Measurements from ENCODE around the gene CNPY3.

CNPY3 gene

GRCh38 chr6:42961020-42961470 lies 31.8 kb downstream of the CNPY3 start:
- no peak for FAIRE-seq

DNA sequence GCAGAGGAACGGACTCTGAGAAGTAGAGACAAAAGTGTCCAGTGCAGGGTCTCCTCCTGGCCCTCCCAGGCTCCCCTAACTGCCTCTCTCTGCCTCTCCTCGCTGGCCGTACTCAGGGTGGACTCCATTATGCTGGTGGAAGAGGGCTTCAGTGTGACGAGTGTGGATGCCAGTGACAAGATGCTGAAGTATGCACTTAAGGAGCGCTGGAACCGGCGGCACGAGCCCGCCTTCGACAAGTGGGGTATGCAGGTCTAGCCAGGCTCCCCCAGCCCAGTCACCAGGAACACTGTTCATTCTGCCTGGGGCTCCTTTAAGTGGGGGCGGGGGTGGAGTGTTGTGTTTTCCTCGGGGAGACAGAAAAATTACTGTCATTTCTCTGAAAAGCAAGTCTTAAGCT lies 32.8 kb downstream of the CNPY3 start:
- FAIRE-seq = no peak

DNA sequence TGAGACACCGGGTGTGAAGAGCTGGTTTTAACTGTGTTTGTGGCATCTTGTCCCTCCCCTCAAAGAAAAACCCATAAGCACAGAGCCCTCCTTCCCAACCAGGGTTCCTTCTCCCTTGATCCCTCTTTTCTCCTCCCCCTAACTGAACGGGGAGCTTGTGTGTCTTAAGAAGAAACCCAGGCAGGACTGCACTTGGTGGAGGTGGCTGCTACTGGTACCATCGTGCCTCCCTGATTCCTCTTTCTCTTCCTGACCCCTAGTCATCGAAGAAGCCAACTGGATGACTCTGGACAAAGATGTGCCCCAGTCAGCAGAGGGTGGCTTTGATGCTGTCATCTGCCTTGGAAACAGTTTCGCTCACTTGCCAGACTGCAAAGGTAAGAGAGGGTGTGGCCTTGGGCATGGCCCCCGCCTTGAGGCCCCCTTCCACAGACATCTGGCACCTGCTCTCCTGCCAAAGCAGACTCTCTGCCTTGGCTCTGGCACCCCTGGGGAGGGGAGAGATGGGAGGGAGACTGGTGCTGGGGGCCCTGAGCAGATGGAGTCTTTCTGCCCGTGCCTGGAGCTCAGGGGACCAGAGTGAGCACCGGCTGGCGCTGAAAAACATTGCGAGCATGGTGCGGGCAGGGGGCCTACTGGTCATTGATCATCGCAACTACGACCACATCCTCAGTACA lies 33.4 kb downstream of the CNPY3 start:
- no peak for FAIRE-seq

DNA sequence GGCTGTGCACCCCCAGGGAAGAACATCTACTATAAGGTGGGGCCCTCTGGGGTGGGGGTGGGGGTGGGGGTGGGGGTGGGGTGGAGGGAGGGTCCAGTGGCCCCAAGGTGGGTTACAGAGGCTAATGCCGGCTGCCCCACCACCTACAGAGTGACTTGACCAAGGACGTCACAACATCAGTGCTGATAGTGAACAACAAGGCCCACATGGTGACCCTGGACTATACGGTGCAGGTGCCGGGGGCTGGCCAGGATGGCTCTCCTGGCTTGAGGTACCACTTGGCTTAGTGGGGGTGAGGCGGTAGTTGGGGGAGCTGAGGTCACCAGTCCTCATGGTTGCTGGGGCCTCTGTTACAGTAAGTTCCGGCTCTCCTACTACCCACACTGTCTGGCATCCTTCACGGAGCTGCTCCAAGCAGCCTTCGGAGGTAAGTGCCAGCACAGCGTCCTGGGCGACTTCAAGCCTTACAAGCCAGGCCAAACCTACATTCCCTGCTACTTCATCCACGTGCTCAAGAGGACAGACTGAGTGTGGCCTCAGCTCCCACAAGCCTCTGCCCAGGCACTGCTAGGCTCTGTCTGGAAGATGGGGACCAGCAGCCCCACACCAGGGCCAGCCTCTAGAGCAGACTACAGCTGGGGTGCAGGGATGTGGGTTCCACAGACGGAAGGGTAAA lies 34.0 kb downstream of the CNPY3 start:
- FAIRE-seq = no peak

DNA sequence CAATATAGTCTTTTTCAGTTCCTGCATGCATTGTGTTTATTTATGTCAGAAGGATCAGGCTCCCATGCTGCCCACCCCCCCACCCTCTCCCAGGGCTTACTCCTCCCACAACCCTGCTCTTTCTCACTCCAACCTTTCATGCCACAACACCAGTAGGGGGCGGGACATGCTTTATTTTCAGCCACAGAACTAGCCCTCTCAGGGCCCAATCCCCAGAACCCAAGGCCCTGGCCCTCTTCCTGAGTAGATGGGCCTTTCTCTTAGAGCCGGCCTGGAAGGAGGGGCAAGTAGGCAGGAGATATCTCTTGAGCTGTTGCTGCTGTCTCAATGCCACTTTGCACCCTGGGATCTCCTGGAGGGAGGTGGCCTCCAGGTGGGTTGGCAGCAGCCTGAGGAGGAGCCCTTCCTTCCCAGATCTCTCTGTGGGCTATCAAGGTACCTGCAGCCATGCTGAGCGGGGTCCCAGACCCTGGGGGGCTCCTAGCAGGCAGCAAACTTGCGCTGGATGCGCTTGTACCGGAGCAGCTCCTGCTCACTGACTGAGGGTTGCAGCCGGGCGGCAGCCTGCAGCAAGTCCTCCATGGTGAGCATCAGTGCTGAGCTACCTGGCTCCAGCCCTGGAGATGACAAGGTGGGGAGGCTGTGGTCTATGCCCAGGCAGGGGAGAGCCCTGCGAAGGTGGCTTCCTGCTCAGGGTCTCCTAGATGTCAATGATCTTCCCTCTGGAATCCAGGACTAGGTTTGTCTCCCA lies 34.8 kb downstream of the CNPY3 start:
- FAIRE-seq = no peak

DNA sequence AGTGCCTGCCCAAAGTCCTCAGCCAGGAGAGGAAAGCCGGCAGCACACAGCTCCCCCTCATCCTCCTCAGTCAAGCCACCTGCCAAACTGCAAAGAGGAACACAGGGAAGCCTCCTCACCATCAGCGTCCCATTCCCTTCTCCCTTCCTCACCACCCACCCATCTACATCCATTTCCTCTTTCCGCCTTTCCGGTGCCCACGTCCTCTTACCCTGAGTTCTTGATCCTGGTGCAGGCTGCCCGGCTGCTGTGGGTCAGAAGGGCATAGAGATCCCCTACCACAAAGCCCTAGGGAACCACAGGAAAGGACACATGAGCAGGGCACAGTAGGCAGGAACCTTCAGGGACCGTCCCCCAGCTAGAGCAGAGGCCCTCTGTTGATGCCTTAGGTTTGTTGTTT lies 37.3 kb downstream of the CNPY3 start:
- no peak for FAIRE-seq

- FAIRE-seq = no peak
Observed at GRCh38 chr6:42967228-42967627, 37.9 kb downstream of the CNPY3 start.

GRCh38 chr6:42968126-42968701 lies 38.9 kb downstream of the CNPY3 start:
- no peak for FAIRE-seq

DNA sequence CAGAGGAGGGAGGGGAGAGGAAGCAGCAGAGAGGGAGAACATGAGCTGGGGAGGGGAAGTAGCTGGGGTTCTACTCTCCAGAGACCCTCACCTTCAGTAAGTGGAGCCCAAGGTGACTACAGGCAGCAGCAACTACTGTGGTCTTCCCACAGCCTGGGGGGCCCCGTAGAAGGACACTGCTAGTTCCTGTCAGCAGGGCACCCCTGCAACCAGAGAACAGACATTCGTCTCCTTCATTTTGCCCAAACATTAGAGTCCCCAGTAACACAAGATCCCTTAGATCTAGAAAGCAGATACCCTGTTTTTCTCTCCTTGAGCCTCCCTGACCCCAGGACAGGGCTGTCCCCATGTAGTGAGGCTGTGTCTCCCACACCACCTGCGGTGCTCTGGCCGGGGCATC lies 39.5 kb downstream of the CNPY3 start:
- FAIRE-seq = no peak

DNA sequence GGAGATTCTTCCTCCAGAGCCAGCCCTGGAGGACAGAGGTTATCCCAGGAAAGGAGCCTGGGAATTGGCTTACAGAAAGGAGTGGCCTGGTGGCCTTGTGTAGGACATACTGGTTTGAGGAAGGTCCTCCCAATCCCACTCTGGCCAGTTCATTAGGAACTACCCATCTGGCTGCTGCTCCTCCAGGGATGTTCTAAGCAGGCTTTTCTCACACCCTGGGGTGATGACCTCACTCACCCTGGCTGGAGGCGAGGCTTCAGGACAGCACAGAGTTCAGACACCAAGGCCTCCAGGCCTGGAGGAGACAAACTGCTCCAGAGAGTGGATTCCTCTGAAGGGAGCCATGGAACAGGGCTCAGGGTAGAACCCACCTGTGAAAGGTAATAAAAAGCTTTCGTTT lies 40.2 kb downstream of the CNPY3 start:
- FAIRE-seq = no peak

GRCh38 chr6:42969934-42970333 lies 40.7 kb downstream of the CNPY3 start:
- FAIRE-seq = no peak

DNA sequence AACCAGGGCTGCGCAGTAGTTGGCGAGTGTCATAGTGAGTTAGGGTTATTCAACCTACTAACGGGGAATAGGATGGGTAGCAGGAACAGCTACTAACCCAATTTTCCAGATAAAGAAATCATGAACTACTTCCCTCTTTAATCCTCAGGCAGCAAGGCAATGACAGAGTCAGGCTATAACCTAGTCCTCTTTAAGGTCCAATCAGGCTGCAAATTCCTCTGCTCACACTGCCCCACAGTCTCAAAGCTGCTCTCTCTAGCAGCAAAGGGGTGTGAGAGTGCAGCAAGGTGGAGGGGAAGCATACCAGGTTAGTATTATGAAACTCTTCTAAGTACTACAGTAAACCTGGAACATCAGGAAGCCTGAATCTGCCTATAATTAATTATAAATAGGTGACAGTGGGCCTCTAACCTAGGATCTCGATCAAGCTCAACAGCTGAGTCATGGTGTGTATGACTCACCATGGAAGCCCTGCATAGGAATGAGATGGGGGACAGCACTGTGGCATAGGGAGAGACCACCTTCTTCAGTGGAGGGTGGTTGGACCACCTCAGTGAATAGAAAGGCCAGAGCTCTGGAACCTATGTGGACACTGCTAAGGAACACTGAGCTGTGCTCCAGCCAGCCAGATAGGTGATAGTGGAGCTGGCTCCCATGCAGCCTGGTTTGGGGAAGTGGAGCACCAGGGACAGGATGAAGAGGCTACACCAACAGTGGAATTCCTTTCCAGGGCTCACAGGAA lies 41.8 kb downstream of the CNPY3 start:
- no peak for FAIRE-seq

DNA sequence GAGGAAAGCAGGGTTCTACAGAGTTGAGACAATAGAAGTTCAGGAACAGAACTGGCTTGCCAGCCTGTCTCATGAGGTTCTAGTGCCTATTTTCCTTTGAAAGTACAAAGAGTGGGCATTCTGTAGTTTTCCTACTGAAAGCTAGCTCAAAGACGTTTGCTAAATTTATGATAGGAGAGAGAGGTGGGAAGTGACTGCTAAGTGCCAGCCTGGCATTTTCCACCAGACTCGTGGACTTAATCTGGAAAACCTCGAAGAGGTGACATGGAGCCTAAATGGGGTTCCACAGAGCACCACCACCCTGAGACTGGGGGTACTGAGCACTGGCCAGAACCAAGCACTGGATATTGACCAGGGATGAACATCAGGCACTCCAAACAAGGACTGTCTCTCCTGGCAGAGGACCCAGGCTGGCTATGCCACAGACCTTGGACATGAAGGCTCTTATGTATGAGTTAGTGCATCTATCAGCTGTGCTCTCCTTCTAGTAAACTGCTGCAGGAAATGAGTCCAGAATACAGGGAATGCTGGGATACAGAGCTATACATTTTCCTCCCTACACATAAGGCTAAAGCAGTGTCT lies 42.6 kb downstream of the CNPY3 start:
- FAIRE-seq = no peak

DNA sequence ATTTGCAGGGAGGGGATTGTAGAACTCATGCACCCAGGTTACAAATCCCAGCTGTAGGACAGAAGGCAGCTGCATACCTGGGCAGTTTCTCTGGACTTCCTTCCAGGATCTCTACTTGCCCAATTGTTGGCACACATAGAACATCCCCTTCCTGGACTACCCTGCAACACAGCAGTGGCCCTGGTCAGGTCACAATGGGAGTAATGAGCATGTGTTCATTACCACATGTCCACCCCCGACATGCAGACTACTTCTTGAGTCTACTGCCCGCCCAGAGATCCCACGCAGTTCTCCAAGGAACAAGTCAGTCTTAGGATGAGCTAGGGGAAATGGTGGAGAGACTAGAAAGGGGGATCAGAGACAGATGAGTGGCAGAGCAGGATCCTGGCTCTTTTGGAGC lies 44.6 kb downstream of the CNPY3 start:
- no peak for FAIRE-seq

DNA sequence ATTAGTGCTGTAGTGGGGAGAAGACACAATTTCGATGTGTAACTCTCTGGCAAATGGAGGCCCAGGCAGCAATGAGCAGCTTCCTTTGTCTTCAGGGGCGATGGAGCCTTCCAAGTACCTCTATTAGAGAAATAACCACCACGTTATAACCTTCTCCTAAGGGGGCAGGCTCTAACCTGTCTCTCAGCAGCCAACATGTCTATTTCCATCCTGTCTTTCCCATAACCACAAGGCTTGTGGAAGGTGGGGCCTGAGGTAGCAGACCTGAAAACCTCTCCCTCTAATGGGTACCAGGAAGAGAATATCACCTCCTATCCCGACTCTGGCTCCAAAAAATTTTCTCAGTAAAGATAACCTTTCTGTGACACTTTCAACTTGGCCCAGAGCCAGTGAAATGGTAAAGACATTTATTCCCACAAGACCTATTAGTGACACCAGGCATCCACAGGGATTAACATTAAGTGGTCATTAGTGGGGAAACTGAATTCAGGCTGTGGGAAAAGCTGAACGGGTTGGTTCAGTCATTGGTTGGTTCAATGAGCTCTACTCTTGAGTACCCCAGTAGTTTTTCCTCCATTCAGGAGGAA lies 45.7 kb downstream of the CNPY3 start:
- FAIRE-seq = no peak

GRCh38 chr6:42978487-42978838 lies 49.2 kb downstream of the CNPY3 start:
- FAIRE-seq = no peak

DNA sequence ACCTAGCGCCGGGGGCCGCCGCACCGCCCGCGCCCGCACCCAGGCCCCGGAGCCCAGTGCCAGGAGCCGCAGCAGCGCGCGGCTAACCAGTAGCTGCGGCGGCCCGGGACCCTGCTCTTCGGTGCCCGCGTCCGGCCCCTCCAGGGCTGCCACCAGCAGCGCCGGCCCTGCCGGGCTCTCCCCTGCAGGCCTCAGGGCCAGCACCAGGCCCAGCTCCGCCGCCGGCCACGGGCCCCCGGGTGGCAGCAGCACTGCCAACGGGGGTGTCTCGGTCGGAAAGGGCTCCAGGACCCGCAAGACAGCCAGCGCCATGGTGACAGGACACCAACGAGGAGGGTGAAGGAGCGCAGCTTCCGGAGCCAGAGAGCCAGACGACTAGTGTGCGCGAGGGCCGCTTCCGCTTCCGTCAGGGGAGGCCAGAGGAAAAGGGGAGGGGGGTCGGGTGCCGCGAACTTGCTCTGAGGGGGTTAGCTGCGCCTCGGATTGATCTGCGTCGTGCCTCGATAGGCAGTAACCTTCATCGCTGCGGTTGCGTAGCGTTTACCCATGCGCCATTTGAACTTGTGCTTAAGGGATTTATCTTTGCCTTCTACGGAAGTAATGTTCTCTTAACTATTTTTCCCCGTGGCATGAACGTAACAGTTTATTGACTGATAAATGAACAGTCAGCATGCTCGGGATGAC lies 49.7 kb downstream of the CNPY3 start, which contains the start of gene PEX6:
Gene PEX6 (minus strand): TSS at position 343 of the 684 bp plus-strand sequence. CDS start 31 bp downstream, at position 312.
- no peak for FAIRE-seq

DNA sequence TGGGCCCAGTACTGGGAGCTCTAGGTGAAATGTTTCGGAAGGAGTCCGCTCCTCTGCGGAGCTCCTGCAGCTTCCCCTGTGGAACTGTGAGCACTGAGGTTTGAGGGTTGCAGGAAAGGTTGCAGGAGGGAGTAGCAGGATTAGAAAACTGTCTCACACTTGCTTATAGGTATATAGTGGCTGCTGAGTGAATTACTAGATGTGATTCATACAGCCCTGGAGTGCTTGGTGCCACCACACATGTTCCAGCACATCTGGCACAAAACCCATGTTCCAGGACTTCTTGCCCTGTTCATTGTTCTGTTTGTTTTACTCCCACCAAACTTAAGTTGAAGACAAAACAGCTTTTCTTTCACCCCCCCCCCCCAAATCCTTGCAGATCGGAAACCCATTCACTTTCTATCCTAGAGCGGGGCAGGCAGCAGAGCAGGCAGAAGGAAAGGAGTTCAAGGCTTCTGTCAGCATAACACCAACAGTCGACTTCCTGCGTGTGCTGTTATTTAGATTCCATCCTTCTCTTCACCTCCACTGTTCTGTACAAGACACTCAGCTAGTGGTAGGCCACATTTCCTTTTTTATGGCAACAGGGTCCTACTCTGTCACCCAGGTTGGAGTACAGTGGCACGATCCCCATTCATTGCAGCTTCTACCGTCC lies 50.4 kb downstream of the CNPY3 start:
- no peak for FAIRE-seq

DNA sequence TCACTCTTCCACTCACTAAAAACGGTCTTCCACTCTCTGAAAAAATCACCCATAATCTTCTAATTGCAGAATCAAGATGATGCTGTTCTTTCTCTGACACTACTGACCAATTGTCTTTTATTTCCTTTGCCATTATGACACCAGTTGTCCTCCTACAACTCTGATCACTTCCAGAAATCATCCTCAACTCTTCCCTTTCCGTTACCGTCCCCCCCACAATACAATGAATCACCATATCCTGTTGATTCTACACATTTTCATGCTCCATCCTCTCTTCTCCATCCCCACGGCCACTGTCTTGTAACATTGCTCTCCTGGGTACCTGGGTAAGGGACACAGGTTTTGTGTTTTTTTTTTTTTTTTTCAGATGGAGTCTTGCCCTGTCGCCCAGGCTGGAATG lies 52.6 kb downstream of the CNPY3 start:
- FAIRE-seq = no peak

DNA sequence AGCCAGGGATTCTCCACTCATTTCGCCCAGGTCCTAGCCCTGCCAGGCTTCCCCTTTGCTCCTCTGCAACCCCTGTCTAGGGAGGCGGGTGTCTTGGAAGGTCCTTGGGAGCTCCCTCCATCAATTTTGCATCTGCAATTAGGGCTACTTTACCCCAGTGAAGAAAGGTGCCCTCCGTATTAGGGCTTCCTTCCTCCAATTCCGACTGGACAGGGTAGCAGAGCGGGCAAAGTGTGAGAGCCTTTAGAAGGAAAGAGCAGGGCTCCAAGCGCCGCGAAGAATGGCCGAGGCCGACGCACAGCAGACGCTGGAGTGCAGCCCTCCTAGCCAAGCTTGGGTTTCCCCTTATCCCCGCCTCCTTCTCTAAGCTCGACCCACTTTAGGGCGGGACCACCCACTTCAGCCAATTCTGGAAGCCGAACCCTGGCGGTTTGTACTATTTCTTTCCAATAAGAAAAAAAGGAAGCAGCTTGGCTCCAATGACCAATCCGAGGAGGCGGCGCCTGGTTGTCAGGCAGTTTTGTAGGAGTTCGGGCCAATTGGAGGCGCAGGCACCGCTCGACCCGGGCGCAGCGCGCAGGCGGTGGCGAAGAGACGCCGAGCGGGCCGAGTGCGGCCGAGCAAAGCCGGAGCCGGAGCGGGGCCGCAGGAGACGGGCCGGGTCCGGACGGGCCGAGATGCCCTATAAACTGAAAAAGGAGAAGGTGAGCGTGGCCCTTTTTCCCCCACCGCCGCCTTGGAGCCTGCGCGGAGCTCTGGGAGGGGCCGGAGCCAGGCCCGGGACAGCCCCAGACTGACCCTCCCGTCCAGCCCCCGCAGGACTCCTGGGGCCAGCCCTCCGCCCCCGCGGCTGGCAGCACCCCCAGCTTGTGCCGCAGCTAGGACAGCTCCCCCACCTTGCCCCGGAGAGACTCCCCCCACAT lies 55.0 kb downstream of the CNPY3 start, which contains the start of gene PPP2R5D:
Gene PPP2R5D (plus strand): TSS at position 570 of the 923 bp plus-strand sequence. CDS start 108 bp downstream, at position 678.
- FAIRE-seq = peak; percentile 83
